Measurements from ENCODE around the gene INSIG2. TPM values are rescaled to one million over a fixed set of nuclear protein-coding genes. Genes with fewer than 3 reads are reported as not detected.
A peak's percentile ranks its signal among the peaks of the same experiment; 100 is the strongest.

INSIG2 gene
- total and polyA plus RNA-seq, 2 of the 8 experiments (the other 6 are each of a cell fraction or from before 2014, with no cell fraction given), result 7.0 to 11.2 TPM

DNA sequence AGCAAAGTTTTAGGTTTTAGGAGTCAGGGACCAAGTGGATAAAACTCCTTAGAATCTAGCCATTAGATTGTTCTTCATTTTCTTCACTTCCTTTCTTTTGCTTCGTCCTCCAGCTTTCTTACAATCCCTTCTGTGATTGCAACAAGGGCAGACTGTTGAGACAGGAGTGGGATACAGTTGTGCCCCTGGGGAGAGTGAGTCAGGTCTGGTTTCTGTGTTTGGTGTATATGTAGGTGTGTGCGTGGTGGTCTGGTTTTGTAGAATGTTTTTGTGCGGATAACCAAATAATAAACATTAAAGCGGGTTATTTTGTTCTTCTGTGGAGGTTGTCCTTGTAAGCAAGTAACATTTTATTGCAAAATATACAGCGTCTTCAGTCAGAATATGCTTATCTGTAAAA, 7.3 kb downstream of the INSIG2 start:
- Histone ChIP-seq H4K5ac (ENCODE audit: insufficient read length, low read depth, low read length) (no peak overlapping the region), H3K27ac (ENCODE audit: low read depth, low read length) (no peak overlapping the region), H3K4ac (replicated peaks; ENCODE audit: insufficient read length, low read depth, low read length) (no peak overlapping the region), H3K18ac (ENCODE audit: extremely low read depth, low read length) (no peak overlapping the region), H2AK5ac (ENCODE audit: low read depth, low read length) (no peak overlapping the region), H3K23ac (ENCODE audit: insufficient read length) (no peak overlapping the region), H2BK15ac (ENCODE audit: low read length) (no peak overlapping the region), H4K8ac (ENCODE audit: extremely low read depth, insufficient read depth, low read length) (no peak overlapping the region), H3K79me2 (ENCODE audit: control insufficient read depth in 1 of 2, insufficient read depth in 2 of 2, low read length in 2 of 2) (peaks cover 2 to 52% of the 10 kb centered on the region in 2 experiments; a peak in 2 of 4 replicates), H3K27me3 (replicated peaks in 1 of 4; ENCODE audit: control insufficient read depth in 3 of 4, extremely low read depth in 1 of 4, insufficient read depth in 3 of 4, low read length in 3 of 4) (no peaks in the 10 kb centered on the region), H3K9me3 (ENCODE audit: insufficient read depth in 2 of 2, low read depth in 1 of 2, low read length in 1 of 2) (no peaks in the 10 kb centered on the region), H3K4me3 (ENCODE audit: extremely low read depth in 1 of 4, insufficient read depth in 2 of 4, low read depth in 3 of 4, low read length in 4 of 4) (no peak overlapping the region), H3K4me1 (replicated peaks in 1 of 4; ENCODE audit: control insufficient read depth in 3 of 4, insufficient read depth in 4 of 4, low read length in 3 of 4) (peaks cover 0 to 3% (median 0%) of the 10 kb centered on the region in 4 experiments; a peak in 1 of 7 replicates), H4K20me1 (replicated peaks in 1 of 2; ENCODE audit: control insufficient read depth in 1 of 2, insufficient read depth in 2 of 2, low read length in 2 of 2) (no peaks in the 10 kb centered on the region), H2AFZ (ENCODE audit: low read length) (no peak overlapping the region), H2BK20ac (ENCODE audit: low read length) (no peak overlapping the region), H4K91ac (replicated peaks; ENCODE audit: insufficient read length, low read length) (no peak overlapping the region), H3K14ac (ENCODE audit: insufficient read length) (no peak overlapping the region), H2BK5ac (ENCODE audit: low read depth, low read length) (no peak overlapping the region), H2BK120ac (replicated peaks; ENCODE audit: low read depth, low read length) (no peak overlapping the region), H3K23me2 (ENCODE audit: low read depth, low read length) (no peaks in the 10 kb centered on the region; the same call in 1 of the 2 replicates), H3K56ac (replicated peaks; ENCODE audit: insufficient read length, low read depth, low read length) (no peak overlapping the region), H3K36me3 (ENCODE audit: control insufficient read depth in 2 of 4, insufficient read depth in 4 of 4, low read length in 3 of 4) (0 out of 8 replicates have a peak, but pooled peaks cover 0 to 3% (median 0%) of the 10 kb centered on the region in 4 experiments), H3K4me2 (ENCODE audit: insufficient read depth in 1 of 2, low read depth in 2 of 2, low read length in 2 of 2) (no peak overlapping the region), H3K9ac (replicated peaks in 1 of 4; ENCODE audit: extremely low read depth in 1 of 4, low read depth in 3 of 4, low read length in 3 of 4) (peak overlapping the region in 2 of 4 experiments; percentile 36 to 43; a peak in 1 of 7 replicates), H3K79me1 (ENCODE audit: low read depth, low read length) (no peaks in the 10 kb centered on the region; the same call in 1 of the 2 replicates), H2BK12ac (ENCODE audit: low read depth, low read length) (no peak overlapping the region)
- 77% methylated on average over 5 of the region's 5 CpGs; no CpG with 5 or more reads in 1 of the 2 experiments for WGBS, 2 experiments (ENCODE audit: extremely low coverage in 1 of 2, insufficient coverage in 1 of 2, insufficient read length in 1 of 2, insufficient replicate concordance in 2 of 2, low coverage in 1 of 2, low lambda C conversion rate in 2 of 2, missing lambda C conversion rate in 1 of 2)
- FAIRE-seq (no peak), DNase-seq (ENCODE audit: low read depth in 1 of 2, low spot score in 2 of 2) (no peak)
- CTCF ChIA-PET (ENCODE audit: partially characterized antibody), result interaction anchor here (0.6 to 1.4 kb wide), 4 partner anchors 13 to 82 kb away, joined by 3 read pairs; no protein-coding TSS in a partner anchor
- POLR2A ChIA-PET (ENCODE audit: partially characterized antibody), result no interaction called here
- no peak for TF ChIP-seq CBX8 (IDR thresholded peaks at IDR 0.05; ENCODE audit: borderline replicate concordance, low read depth, low read length)
- no peak for TF ChIP-seq SRF (IDR thresholded peaks at IDR 0.05; ENCODE audit: low read depth, low read length)
- TF ChIP-seq, protein P1, sequence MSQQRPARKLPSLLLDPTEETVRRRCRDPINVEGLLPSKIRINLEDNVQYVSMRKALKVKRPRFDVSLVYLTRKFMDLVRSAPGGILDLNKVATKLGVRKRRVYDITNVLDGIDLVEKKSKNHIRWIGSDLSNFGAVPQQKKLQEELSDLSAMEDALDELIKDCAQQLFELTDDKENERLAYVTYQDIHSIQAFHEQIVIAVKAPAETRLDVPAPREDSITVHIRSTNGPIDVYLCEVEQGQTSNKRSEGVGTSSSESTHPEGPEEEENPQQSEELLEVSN (IDR thresholded peaks at IDR 0.05), result no peak
- no peak for TF ChIP-seq TCF12 (IDR thresholded peaks at IDR 0.05; ENCODE audit: low read depth, low read length)
- TF ChIP-seq TEAD4 (IDR thresholded peaks at IDR 0.05; ENCODE audit: low read depth, low read length), result no peak
- TF ChIP-seq, protein P2, sequence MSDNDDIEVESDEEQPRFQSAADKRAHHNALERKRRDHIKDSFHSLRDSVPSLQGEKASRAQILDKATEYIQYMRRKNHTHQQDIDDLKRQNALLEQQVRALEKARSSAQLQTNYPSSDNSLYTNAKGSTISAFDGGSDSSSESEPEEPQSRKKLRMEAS (IDR thresholded peaks at IDR 0.05), result no peak
- no peak for TF ChIP-seq NANOG (IDR thresholded peaks at IDR 0.05; ENCODE audit: insufficient read depth, low read depth, low read length, poor library complexity, severe bottlenecking)
- TF ChIP-seq TAF1 (IDR thresholded peaks at IDR 0.05; ENCODE audit: low read depth, low read length), result no peak
- no peak for TF ChIP-seq JUND (IDR thresholded peaks at IDR 0.05; ENCODE audit: low read length)
- no peak for TF ChIP-seq SP2 (IDR thresholded peaks at IDR 0.05; ENCODE audit: low read length)
